HepG2 (cell line): ENCODE measurements around the gene DCAF8. TPM values are rescaled to one million over a fixed set of nuclear protein-coding genes. Genes with fewer than 3 reads are reported as not detected.

Experiments used
- ATF7-NPFF ChIP-seq: sonication (generic); formaldehyde crosslinking; IDR thresholded peaks from 2 replicates; pipeline ENCODE4 v1.8.1; 2023; ENCODE audit warnings: mild to moderate bottlenecking, low read depth, missing genetic modification reagents, moderate library complexity
- ETS1 ChIP-seq: sonication (generic); formaldehyde crosslinking; IDR thresholded peaks from 2 replicates; pipeline ENCODE4 v1.4.0; 2020; ENCODE audit warnings: missing genetic modification reagents
- HNRNPUL1 ChIP-seq: fragments of 200-400 bp; formaldehyde crosslinking; IDR thresholded peaks from 2 replicates; pipeline ENCODE4 v1.6.1; 2017; ENCODE audit warnings: low read depth, mild to moderate bottlenecking, low read length, moderate library complexity
- IRF2 ChIP-seq: IDR thresholded peaks from 2 replicates; pipeline ENCODE4 v1.6.1; 2018; ENCODE audit warnings: missing genetic modification reagents, missing compliant biosample characterization
- KLF16 ChIP-seq, 2 experiments: sonication (generic) in 1 of 2; formaldehyde crosslinking in 1 of 2; IDR thresholded peaks; 2 replicates each; pipeline versions ENCODE4 v1.6.1 to v1.8.0; 2016 to 2023; ENCODE audit warnings: missing genetic modification reagents in 2 of 2, missing compliant biosample characterization in 1 of 2
- NAIF1 ChIP-seq: sonication (generic); formaldehyde crosslinking; IDR thresholded peaks from 2 replicates; pipeline ENCODE4 v1.5.0; 2020; ENCODE audit warnings: mild to moderate bottlenecking, missing genetic modification reagents, borderline replicate concordance
- ZIK1 ChIP-seq: sonication (generic); formaldehyde crosslinking; IDR thresholded peaks from 2 replicates; pipeline ENCODE4 v1.5.0; 2020; ENCODE audit warnings: mild to moderate bottlenecking, low read depth, missing genetic modification reagents, borderline replicate concordance
- ZMAT3 ChIP-seq: sonication (generic); formaldehyde crosslinking; conservative IDR thresholded peaks from 2 replicates; pipeline ENCODE4 v1.7.0; 2021; ENCODE audit warnings: missing genetic modification reagents
- ZNF101 ChIP-seq: sonication (generic); formaldehyde crosslinking; IDR thresholded peaks from 2 replicates; pipeline ENCODE4 v1.4.0; 2020; ENCODE audit warnings: mild to moderate bottlenecking, low read depth, missing genetic modification reagents, borderline replicate concordance
- ZNF326 ChIP-seq: sonication (generic); formaldehyde crosslinking; IDR thresholded peaks from 2 replicates; pipeline ENCODE4 v1.4.0; 2020; ENCODE audit warnings: missing genetic modification reagents, borderline replicate concordance
- ZNF644 ChIP-seq: IDR thresholded peaks from 2 replicates; pipeline ENCODE4 v1.6.1; 2016; ENCODE audit warnings: low read depth
- ZNF670 ChIP-seq: sonication (generic); formaldehyde crosslinking; IDR thresholded peaks from 2 replicates; pipeline ENCODE4 v1.8.0; 2022; ENCODE audit warnings: mild to moderate bottlenecking, missing genetic modification reagents, borderline replicate concordance
- ZNF687 ChIP-seq: sonication (generic); formaldehyde crosslinking; IDR thresholded peaks from 2 replicates; pipeline ENCODE4 v1.5.1; 2020; ENCODE audit warnings: mild to moderate bottlenecking, missing genetic modification reagents, moderate library complexity
- ZSCAN21 ChIP-seq: sonication (generic); formaldehyde crosslinking; IDR thresholded peaks from 2 replicates; pipeline ENCODE4 v1.8.0; 2022; ENCODE audit warnings: mild to moderate bottlenecking, missing genetic modification reagents, moderate library complexity, borderline replicate concordance
- polyA plus RNA-seq, 8 experiments: library from polyadenylated mRNA; depleted of rRNA in 3 of 8; stranded (reverse) in 7 of 8; unstranded in 1 of 8; fragments of >200 nt; fragmentation: Illumina TruSeq in 4 of 8; extraction: Trizol in 4 of 8; gene quantifications; 2 replicates each; pipeline versions ENCODE4 v1.2.1 to v1.2.3, GENCODE V29; 2011 to 2016; ENCODE audit warnings: low read depth in 4 of 8, missing spikeins in 1 of 8, mixed read lengths in 1 of 8; ENCODE audit not compliant: insufficient read depth in 1 of 8
- total RNA-seq, 5 experiments: library from RNA; depleted of rRNA; stranded (reverse); fragments of >200 nt; fragmentation: Illumina TruSeq; extraction: Trizol; gene quantifications; 2 replicates each; pipeline ENCODE4 v1.2.3, GENCODE V29; 2016; ENCODE audit warnings: low read depth in 1 of 5
- TF ChIP-seq, protein P1 (sequence below), 2 experiments: sonication (generic) in 1 of 2; formaldehyde crosslinking in 1 of 2; IDR thresholded peaks; 2 replicates each; pipeline versions ENCODE4 v1.4.0 to v1.6.1; 2016 to 2020; ENCODE audit warnings: borderline replicate concordance in 1 of 2, low read depth in 1 of 2, mild to moderate bottlenecking in 1 of 2, missing genetic modification reagents in 1 of 2
- TF ChIP-seq, protein P2 (sequence below): IDR thresholded peaks from 2 replicates; pipeline ENCODE4 v1.6.1; 2016; ENCODE audit warnings: mild to moderate bottlenecking

The DCAF8 gene
- total and polyA plus RNA-seq, 2 of the 13 experiments (the other 11 are each of a cell fraction or from before 2014, with no cell fraction given), result 73.4 to 79.8 TPM

DNA sequence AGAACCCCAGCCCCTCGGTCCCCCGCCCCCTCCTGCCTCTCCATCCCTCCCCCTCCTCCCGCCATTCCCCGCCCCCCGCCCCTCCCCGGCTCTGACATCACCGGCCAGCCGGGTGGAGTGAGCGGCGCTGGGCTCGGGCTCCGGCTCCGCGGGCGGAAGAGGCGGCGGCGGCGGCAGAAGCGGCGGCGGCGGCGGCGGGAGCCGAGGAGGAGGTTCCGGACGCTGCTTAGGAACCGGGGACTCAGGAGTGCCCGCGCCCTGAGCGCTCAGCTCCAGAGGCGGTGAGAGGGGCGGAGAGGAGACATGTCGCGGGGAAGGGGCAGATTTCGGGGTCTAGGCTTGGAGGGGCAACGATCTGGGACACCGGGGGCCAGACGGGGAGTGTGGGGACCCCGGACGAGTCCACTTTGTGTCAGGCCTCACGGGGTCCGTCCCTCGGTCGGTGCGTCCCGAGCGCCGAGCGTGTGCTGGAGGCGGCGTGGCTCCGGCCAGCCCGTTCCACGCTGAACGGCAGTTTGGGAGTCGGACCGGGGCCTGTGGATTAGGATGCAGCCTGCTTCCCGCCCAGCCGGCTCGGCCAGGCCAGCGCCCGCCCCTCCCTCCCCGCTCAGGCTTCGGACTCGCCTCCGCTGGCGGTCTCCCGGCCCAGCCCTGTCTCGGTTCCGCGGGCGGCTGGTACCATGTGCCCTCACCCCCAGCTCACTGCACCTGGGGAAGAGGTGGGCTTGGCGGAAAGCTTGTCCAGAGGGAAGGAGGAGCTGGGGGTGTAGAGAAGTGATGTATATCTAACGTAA, 56.9 kb downstream of the DCAF8 start, which contains the start of gene PEA15 (continued):
- TF ChIP-seq, protein P1, sequence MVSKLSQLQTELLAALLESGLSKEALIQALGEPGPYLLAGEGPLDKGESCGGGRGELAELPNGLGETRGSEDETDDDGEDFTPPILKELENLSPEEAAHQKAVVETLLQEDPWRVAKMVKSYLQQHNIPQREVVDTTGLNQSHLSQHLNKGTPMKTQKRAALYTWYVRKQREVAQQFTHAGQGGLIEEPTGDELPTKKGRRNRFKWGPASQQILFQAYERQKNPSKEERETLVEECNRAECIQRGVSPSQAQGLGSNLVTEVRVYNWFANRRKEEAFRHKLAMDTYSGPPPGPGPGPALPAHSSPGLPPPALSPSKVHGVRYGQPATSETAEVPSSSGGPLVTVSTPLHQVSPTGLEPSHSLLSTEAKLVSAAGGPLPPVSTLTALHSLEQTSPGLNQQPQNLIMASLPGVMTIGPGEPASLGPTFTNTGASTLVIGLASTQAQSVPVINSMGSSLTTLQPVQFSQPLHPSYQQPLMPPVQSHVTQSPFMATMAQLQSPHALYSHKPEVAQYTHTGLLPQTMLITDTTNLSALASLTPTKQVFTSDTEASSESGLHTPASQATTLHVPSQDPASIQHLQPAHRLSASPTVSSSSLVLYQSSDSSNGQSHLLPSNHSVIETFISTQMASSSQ (IDR thresholded peaks at IDR 0.05; ENCODE audit: low read depth), result no peak
- TF ChIP-seq, protein P1 (CRISPR knock-in tag; IDR thresholded peaks at IDR 0.05; ENCODE audit: borderline replicate concordance), result no peak
- TF ChIP-seq ZNF644 (CRISPR knock-in tag), result no peak
- TF ChIP-seq IRF2 (CRISPR knock-in tag), result no peak
- TF ChIP-seq ZMAT3 (CRISPR knock-in tag), result 0 out of 2 replicates have a peak, but pooled peaks have one; percentile 22
- no peak for TF ChIP-seq ZNF326
- no peak for TF ChIP-seq HNRNPUL1
- no peak for TF ChIP-seq ZNF101 (CRISPR knock-in tag)
- no peak for TF ChIP-seq NAIF1 (CRISPR knock-in tag)
- TF ChIP-seq ZSCAN21 (CRISPR knock-in tag), result peak; percentile 46; the same call in 1 of the 2 replicates
- TF ChIP-seq ZNF670 (CRISPR knock-in tag), result no peak
- no peak for TF ChIP-seq ZIK1 (CRISPR knock-in tag)
- no peak for TF ChIP-seq KLF16 (CRISPR knock-in tag; IDR thresholded peaks at IDR 0.05)
- peak; percentile 73 for TF ChIP-seq ATF7-NPFF (CRISPR knock-in tag)
- peak; percentile 81 for TF ChIP-seq ZNF687 (CRISPR knock-in tag)
- TF ChIP-seq, protein P2, sequence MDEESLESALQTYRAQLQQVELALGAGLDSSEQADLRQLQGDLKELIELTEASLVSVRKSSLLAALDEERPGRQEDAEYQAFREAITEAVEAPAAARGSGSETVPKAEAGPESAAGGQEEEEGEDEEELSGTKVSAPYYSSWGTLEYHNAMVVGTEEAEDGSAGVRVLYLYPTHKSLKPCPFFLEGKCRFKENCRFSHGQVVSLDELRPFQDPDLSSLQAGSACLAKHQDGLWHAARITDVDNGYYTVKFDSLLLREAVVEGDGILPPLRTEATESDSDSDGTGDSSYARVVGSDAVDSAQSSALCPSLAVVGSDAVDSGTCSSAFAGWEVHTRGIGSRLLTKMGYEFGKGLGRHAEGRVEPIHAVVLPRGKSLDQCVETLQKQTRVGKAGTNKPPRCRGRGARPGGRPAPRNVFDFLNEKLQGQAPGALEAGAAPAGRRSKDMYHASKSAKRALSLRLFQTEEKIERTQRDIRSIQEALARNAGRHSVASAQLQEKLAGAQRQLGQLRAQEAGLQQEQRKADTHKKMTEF (CRISPR knock-in tag), result no peak
- no peak for TF ChIP-seq ETS1 (CRISPR knock-in tag)
